Ovary (tissue), 3 donors: ENCODE results near the gene RETREG3.

ENCODE experiments used
- EP300 ChIP-seq: sonication (generic); formaldehyde crosslinking; IDR thresholded peaks from one replicate; pipeline ENCODE4 v1.6.1; 2017; ENCODE audit warnings: antibody characterized with exemption
- POLR2A ChIP-seq: fragments of 450-650 bp; IDR thresholded peaks from one replicate; pipeline ENCODE4 v1.6.1; 2017; ENCODE audit warnings: antibody characterized with exemption, mild to moderate bottlenecking, moderate library complexity
- TF ChIP-seq, protein P1 (sequence below), 3 donors: fragments of 450-650 bp in 2 of 3; fragments of 200-600 bp in 1 of 3; IDR thresholded peaks; one replicate each; pipeline versions ENCODE4 v1.5.1 to v1.8.0; 2016 to 2022; ENCODE audit warnings: antibody characterized with exemption in 3 of 3, mild to moderate bottlenecking in 1 of 3
- donor health status: DM: no; HTN: no; CAD: no.

DNA sequence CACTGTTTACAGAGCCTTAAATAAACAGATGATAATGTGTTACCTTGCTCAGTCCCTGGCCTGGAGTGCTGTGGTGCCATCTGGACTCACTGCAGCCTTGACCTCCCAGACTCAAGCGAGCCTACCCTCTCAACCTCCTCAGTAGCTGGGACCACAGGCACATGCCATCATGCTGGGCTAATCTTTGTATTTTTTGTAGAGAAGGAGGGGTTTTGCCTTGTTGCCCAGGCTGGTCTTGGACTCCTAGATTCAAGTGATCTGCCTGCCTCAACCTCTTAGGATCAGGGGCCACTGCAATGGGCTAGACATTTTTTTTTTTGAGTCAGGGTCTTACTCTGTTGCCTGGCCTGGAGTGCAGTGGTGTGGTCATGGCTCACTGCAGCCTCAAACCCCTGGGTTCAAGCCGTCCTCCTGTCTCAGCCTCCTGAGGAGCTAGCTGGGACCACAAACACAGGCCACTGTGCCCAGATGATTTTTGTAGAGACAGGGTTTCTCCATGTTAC is 78.2 kb downstream of the RETREG3 start:
- TF ChIP-seq, protein P1, sequence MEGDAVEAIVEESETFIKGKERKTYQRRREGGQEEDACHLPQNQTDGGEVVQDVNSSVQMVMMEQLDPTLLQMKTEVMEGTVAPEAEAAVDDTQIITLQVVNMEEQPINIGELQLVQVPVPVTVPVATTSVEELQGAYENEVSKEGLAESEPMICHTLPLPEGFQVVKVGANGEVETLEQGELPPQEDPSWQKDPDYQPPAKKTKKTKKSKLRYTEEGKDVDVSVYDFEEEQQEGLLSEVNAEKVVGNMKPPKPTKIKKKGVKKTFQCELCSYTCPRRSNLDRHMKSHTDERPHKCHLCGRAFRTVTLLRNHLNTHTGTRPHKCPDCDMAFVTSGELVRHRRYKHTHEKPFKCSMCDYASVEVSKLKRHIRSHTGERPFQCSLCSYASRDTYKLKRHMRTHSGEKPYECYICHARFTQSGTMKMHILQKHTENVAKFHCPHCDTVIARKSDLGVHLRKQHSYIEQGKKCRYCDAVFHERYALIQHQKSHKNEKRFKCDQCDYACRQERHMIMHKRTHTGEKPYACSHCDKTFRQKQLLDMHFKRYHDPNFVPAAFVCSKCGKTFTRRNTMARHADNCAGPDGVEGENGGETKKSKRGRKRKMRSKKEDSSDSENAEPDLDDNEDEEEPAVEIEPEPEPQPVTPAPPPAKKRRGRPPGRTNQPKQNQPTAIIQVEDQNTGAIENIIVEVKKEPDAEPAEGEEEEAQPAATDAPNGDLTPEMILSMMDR (IDR thresholded peaks at IDR 0.05) = no peak
- TF ChIP-seq EP300 = no peak
- TF ChIP-seq POLR2A = no peak
